Hair follicular keratinocyte (primary cell): ENCODE results near the gene TSPAN11. TPM values are rescaled to one million over a fixed set of nuclear protein-coding genes. Genes with fewer than 3 reads are reported as not detected.

Experiments used
- total RNA-seq: library from RNA; depleted of rRNA; stranded (reverse); fragments of >200 nt; gene quantifications from 2 replicates; pipeline ENCODE4 v1.2.3, GENCODE V29; 2015

TSPAN11 gene
- 0.08 TPM in 1 of 2 replicates, not detected in the other for total RNA-seq

GRCh38 chr12:30926243-30927221 lies at the start of gene TSPAN11:
Gene TSPAN11 (plus strand): TSS chr12:30926748. CDS start chr12:30953992, 27,244 bp downstream.

Other genes with a start within 250 kb of the TSPAN11 start
- gene IPO8, start 230.9 kb upstream of the TSPAN11 start, total RNA-seq, result 9.1 and 10.4 TPM in 2 replicates
- gene CAPRIN2, start 171.8 kb upstream of the TSPAN11 start, total RNA-seq, result 21.4 and 22.3 TPM in 2 replicates
- gene DDX11, start 147.1 kb downstream of the TSPAN11 start, total RNA-seq, result 21.2 and 25.4 TPM in 2 replicates